HG02938 (cell line): Measurements from ENCODE around the gene GTF3C5.
"Not testable (repeated sequence)": the region's sequence is repeated elsewhere in the genome, so short reads cannot be mapped to it uniquely, and the experiment has no call there.

Experiments used
- ATAC-seq: cut with Tn5 transposase; IDR thresholded peaks from one replicate; pipeline ENCODE4 v1.9.1; 2021; ENCODE audit warnings: mild to moderate bottlenecking, moderate library complexity; ENCODE audit not compliant: unreplicated experiment

The GTF3C5 gene

DNA sequence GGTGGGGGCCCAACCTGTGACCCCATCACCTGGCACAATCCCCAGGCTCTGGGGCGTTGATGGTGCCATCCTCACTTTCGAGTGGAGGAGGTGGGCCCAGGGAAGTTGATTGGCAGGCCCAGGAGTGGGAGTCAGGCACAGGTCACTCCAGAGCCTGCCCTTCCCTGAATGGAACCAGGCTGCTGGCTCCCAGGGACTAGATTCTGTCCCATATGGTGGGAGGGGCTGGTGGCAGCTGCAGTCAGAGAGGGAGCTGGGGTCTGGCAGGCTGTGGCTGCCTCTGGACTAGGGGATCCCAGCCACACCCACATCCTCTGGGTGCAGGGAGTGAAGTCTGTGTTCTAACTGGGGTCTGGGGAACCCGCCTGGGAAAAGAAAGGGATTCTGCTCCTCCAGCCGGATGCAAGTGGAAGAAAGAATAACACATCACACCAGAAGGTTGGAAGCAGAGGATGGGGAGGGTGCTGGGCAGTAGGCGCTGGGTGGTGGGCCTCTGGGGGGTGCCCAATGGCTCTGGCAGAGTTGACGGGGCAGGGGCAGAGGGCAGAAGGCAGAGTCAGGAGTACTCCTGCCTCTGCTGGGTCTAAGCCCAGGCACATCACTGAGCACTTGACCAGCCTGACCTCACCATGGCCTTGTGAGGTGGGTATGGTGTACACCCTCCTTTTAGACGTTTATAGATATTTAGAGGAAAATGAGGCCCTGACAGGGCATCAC is 56.8 kb downstream of the GTF3C5 start:
- ATAC-seq, result no peak

GRCh38 chr9:133088146-133088750 is 57.5 kb downstream of the GTF3C5 start:
- no peak for ATAC-seq

DNA sequence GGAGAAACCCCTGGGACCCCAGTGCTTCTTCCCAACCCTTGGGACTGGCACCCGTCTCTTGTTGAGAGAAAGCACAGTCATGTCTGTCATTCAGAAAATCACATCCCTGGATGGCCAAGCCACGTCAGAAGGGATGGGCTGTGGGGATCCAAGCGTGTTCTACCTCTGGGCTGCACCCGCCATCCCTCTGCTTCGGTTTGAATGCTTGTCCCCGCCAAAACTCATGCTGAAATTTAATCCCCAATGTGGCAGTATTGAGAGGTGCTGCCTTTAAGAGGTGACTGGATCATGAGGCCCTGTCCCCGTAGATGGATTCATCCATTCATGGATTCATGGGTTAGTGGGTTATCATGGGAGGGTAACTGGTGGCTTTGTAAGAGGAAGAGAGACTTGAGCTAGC is 58.0 kb downstream of the GTF3C5 start:
- no peak for ATAC-seq

- no peak for ATAC-seq
These were observed 58.5 kb downstream of the GTF3C5 start for GRCh38 chr9:133089271-133089671.

- no peak for ATAC-seq
These were observed 59.4 kb downstream of the GTF3C5 start for GRCh38 chr9:133090187-133090586.

DNA sequence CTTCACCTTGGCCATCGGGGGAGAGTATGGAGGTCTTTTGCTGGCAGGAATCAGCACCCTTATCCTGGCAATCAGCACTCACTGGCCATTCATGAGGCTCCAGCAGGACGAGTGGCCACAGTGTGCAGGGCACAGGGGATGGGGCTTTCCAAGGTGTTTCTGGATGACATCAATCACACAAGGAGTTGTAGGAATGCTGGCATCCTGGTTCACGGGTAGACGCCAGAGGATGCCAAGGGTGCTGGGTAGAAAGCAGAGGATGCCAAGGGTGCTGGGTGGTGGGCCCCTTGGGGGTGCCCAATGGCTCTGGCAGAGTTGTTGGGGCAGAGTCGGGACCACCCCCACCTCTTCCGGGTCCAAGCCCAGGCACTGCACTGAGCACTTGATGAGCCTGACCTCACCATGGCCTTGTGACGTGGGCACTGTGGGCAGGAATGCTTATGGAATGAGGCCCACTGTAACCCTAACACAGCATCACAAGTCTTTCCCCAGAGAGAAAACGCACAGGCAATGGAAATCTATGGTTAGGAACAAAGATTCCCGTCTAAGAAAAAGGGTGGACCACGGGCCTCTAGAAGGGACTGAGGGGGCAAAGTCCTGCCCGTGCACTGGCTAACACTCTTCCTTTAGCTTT is 60.1 kb downstream of the GTF3C5 start:
- ATAC-seq, result no peak

GRCh38 chr9:133094351-133094750 is 63.6 kb downstream of the GTF3C5 start:
- ATAC-seq, result not testable (repeated sequence)

DNA sequence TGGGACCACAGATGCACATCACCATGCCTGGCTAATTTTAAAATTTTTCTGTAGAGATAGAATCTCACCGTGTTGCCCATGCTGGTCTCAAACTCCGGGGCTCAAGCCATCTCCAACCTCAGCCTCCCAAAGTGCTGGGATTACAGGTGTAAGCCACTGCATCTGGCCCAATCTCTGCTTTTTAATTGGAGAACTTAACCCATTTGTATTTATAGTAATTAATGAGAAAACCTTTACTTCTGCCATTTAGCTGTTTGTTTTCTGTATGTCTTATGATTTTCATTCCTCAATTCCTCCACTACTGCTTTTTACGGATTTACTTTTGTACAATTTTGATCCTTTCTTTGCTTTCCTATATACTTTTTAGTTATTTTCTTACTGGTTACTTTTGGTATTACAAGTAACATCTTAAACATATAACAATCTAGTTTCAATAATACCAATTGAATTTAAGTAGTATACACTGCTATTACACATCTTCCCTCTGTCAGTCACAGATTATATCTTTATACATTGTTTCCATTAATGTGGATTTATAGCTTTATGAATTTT is 64.1 kb downstream of the GTF3C5 start:
- ATAC-seq, result no peak

- no peak for ATAC-seq
These were observed 67.4 kb downstream of the GTF3C5 start for GRCh38 chr9:133098104-133098754.

DNA sequence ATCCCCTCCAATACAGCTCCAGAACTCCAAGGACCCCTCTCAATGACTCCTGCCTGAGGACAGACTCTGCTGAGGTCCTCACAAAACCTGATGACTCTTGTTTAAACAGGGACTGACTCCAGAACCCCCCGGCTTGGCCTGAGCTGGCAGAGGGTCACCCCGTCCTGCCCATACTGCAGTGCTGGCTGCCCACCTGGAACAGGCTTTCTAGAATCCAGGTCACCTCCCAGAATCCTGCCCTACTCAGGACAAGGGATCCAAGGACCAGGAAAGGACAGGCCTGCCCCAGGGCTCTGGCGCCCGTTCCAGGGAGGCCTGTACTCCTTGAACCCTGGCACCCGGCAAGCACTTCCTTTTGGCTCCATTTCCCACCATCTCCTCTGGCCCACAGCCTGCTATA is 68.1 kb downstream of the GTF3C5 start:
- no peak for ATAC-seq

GRCh38 chr9:133099726-133100505 is 69.1 kb downstream of the GTF3C5 start:
- no peak for ATAC-seq

DNA sequence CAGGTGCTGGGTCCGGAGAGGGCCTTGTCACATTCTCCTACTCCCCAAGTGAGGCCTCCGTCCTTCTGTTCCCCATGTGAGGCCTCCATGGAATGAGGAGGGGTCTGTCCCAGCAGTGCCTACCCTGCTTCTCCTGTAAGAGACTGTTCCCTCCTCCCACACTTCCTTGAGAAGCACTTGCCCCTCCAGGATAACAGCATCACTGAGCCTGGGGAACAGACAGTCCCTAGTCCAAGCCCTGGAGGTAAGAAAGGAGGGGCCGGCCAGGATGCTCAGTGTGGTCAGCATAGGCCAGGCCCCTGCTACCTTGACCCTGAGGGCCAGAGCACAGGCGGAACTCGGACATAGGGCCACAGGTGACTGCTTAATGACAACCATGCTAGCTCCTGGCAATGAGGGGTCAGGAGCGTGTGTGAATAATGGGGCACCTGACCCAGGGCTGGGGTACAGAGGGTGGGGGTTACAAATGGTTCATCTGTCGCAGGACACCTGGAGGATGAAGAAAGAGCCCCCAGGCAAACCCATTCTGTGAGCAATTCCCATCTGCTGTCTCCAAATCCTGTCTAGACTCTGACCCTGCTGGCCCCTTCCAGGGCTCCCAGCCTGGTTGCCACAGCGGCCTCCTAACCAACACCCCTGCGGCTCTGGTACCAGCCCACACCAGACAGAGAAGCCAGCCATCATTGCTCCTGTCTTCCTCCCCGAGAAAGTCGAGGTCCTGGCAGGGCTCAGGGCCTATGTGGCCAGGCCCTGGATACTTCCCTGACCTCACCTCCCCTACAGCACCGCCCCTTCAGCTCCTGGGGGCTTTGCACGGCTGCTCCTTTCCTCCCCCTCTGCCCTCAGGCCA is 69.9 kb downstream of the GTF3C5 start:
- ATAC-seq, result no peak

- no peak for ATAC-seq
These were observed 70.8 kb downstream of the GTF3C5 start for GRCh38 chr9:133101356-133102189.

- no peak for ATAC-seq
These were observed 71.6 kb downstream of the GTF3C5 start for GRCh38 chr9:133102190-133103021.

DNA sequence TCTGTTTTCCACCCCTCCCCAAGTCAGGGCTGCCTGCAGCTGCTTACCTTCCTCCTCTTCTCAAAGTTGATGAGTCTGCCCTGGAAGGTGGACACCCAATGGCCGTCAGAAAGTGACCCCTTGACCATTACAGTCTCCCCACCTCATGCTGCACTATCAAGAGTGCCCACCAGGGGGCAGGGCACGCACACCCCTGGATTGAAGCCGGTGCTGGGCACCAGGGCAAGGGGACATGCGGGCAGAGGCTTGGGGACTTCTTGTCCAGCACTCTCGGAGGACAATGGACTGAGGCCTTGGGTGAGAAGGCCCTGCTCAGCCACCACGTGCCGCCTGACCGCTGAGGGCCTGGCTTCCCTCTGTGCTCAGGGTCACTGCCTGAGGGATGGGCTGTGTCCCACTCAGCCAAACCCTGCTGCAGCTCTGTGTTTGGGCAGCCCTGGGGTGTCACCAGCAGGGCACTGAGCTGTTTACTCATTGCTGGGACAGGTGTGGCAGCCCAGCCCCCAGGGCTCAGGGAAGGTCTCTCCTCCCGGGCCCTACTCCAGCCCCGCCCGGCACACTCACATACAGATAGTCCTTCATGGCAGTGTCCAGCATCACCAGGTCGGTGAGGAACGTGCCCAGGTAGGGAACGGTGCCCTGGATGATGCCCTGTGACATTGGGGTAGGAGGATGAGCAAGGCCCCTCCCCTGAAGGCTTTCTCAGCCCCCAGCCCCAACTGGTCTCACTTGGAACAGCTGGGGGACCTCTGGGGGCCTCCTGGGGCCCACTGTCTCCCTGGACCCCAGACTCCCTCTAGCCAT is 72.6 kb downstream of the GTF3C5 start:
- ATAC-seq, result no peak

DNA sequence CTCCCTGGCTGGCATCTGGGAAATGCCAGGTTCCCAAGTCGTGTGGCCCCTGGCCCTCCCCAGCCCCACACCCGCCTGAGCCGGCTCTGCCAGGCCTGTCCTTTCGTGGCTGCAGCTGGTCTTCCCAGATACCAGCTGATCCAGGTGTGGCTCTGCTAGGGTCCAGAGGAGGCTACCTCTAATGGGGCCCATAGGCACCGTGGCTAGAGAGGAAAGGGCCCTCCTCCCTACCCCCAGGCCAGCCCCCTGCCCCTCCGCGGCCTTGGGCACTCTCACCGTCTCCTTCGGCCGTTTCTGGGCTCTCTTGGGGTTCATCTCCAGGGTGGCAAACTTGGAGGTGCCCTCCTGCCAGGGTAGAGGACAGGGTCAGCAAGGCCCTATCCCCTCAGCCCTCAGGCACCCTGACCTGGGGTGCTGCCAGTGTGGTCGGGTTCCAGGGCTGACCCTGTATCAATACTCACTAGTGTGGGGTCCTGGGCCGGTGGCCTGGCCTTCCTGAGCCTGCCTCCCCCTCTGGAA is 73.2 kb downstream of the GTF3C5 start:
- ATAC-seq, result no peak
